Thyroid gland (tissue), 4 donors: Measurements from ENCODE around the gene RPS15.

ENCODE experiments used
- CTCF ChIP-seq, 6 experiments: fragments of 200-600 bp in 3 of 6; fragments of 450-650 bp in 3 of 6; sonication (generic) in 3 of 6; IDR thresholded peaks; one replicate each; pipeline ENCODE4 v1.5.1; 2016 to 2019; ENCODE audit warnings: antibody characterized with exemption in 6 of 6, mild to moderate bottlenecking in 2 of 6, inconsistent platforms in 1 of 6, moderate library complexity in 1 of 6
- POLR2A ChIP-seq, 2 donors: fragments of 450-650 bp; IDR thresholded peaks; one replicate each; pipeline ENCODE4 v1.6.1; 2017; ENCODE audit warnings: antibody characterized with exemption in 2 of 2, mild to moderate bottlenecking in 2 of 2, moderate library complexity in 1 of 2

- TF ChIP-seq POLR2A (IDR thresholded peaks at IDR 0.05) (no peak), CTCF (IDR thresholded peaks at IDR 0.05) (no peak)
Measured at GRCh38 chr19:1469255-1470054, 31.3 kb downstream of the RPS15 start.
